Astrocyte (in vitro differentiated cells and primary cell): ENCODE results near the gene OCA2.

ENCODE experiments used
- CTCF ChIP-seq: IDR thresholded peaks from 2 replicates; pipeline ENCODE4 v1.5.1; 2011; ENCODE audit warnings: low read depth, mild to moderate bottlenecking, inconsistent platforms, low read length, moderate library complexity; ENCODE audit not compliant: insufficient read depth
- EZH2 ChIP-seq: IDR thresholded peaks from 2 replicates; pipeline ENCODE4 v1.6.1; 2012; ENCODE audit warnings: mild to moderate bottlenecking, low read length, inconsistent platforms; ENCODE audit not compliant: insufficient read depth

DNA sequence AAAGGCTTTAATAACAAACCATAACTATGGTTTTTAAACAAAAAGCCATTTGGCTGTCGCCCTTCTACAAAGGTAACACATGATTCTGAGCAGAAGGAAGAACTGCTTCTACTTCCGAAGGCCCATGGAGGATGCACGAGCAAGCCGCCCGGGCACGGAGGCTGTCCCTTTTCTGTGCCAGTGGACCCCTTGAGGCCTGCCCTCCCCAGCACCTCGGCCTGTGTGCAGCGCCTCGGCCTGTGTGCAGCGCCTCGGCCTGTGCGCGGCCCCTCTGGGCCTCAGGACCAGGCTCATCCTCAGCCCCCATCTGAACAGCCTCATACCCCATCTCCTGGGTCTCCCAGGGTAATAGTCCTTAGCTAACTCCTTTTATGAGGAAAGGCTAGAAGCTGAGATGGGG lies 329.5 kb downstream of the OCA2 start:
- no peak for TF ChIP-seq EZH2
- TF ChIP-seq CTCF = no peak
